ENCODE measurements around the gene SYT6. TPM values are rescaled to one million over a fixed set of nuclear protein-coding genes. Genes with fewer than 3 reads are reported as not detected.
"Not testable (repeated sequence)": the region's sequence is repeated elsewhere in the genome, so short reads cannot be mapped to it uniquely, and the experiment has no call there.

The SYT6 gene
- total and polyA plus RNA-seq, 7 donors: 0.03 to 0.81 (median 0.34) TPM

- Histone ChIP-seq H3K9me3 (peaks cover 5% of the 10 kb centered on the region), H3K27ac (no peak overlapping the region), H3K4me1 (peaks cover 8% of the 10 kb centered on the region), H3K36me3 (ENCODE audit: insufficient read depth in 1 of 2, low read depth in 1 of 2) (no peaks in the 10 kb centered on the region), H3K27me3 (ENCODE audit: insufficient read depth in 3 of 3, low read length in 2 of 3) (no peaks in the 10 kb centered on the region), H3K4me3 (no peak overlapping the region)
- DNase-seq (no peak), ATAC-seq (peak in 1 of 4 donors; percentile 44)
- TF ChIP-seq CTCF (IDR thresholded peaks at IDR 0.05): no peak
- intact Hi-C loops (cut with DNase I): loop anchor here in 1 of 2 donors (10.0 kb wide), 1 partner anchor 90 kb away; no protein-coding TSS in a partner anchor
- 91 to 96% (median 92%) methylated on average over 2 of the region's 2 CpGs for WGBS, 3 donors
Observed at GRCh38 chr1:114075105-114075504, 78.6 kb downstream of the SYT6 start.

GRCh38 chr1:114072246-114072645 lies 81.4 kb downstream of the SYT6 start:
- no peak for TF ChIP-seq CTCF (IDR thresholded peaks at IDR 0.05)
- H3K9me3 ChIP-seq: peaks cover 5% of the 10 kb centered on the region
- ATAC-seq: no peak
- DNase-seq: no peak
- no peak overlapping the region for H3K4me3 ChIP-seq
- intact Hi-C loops (cut with DNase I): loop anchor here in 1 of 2 donors (10.0 kb wide), 1 partner anchor 87 kb away; no protein-coding TSS in a partner anchor
- H3K27me3 ChIP-seq (ENCODE audit: insufficient read depth in 3 of 3, low read length in 2 of 3): no peaks in the 10 kb centered on the region
- H3K36me3 ChIP-seq (ENCODE audit: insufficient read depth in 1 of 2, low read depth in 1 of 2): no peaks in the 10 kb centered on the region
- H3K27ac ChIP-seq: no peak overlapping the region
- H3K4me1 ChIP-seq: peaks cover 3% of the 10 kb centered on the region

GRCh38 chr1:114069762-114070161 lies 83.9 kb downstream of the SYT6 start:
- H3K4me1 ChIP-seq; H3K36me3 ChIP-seq (ENCODE audit: insufficient read depth in 1 of 2, low read depth in 1 of 2); ATAC-seq; DNase-seq; H3K27me3 ChIP-seq (ENCODE audit: insufficient read depth in 3 of 3, low read length in 2 of 3); H3K9me3 ChIP-seq; H3K4me3 ChIP-seq; H3K27ac ChIP-seq: not testable (repeated sequence)
- intact Hi-C loops (cut with DNase I): loop anchor here in 1 of 2 donors (10.0 kb wide), 1 partner anchor 85 kb away; no protein-coding TSS in a partner anchor

GRCh38 chr1:114068684-114069083 lies 85.0 kb downstream of the SYT6 start:
- H3K4me3 ChIP-seq; ATAC-seq; H3K9me3 ChIP-seq; DNase-seq; H3K27me3 ChIP-seq (ENCODE audit: insufficient read depth in 3 of 3, low read length in 2 of 3); intact Hi-C loops (cut with DNase I); H3K27ac ChIP-seq; H3K4me1 ChIP-seq; H3K36me3 ChIP-seq (ENCODE audit: insufficient read depth in 1 of 2, low read depth in 1 of 2): not testable (repeated sequence)
- 96 to 100% (median 97%) methylated on average over 1 of the region's 1 CpG for WGBS, 3 donors

GRCh38 chr1:114065671-114066070 lies 88.0 kb downstream of the SYT6 start:
- H3K27ac ChIP-seq; H3K27me3 ChIP-seq (ENCODE audit: insufficient read depth in 3 of 3, low read length in 2 of 3); ATAC-seq; H3K9me3 ChIP-seq; intact Hi-C loops (cut with DNase I); H3K4me3 ChIP-seq; DNase-seq; H3K36me3 ChIP-seq (ENCODE audit: insufficient read depth in 1 of 2, low read depth in 1 of 2); H3K4me1 ChIP-seq: not testable (repeated sequence)
- 78 to 82% (median 79%) methylated on average over 3 of the region's 3 CpGs for WGBS, 3 donors

- TF ChIP-seq CTCF (IDR thresholded peaks at IDR 0.05): no peak
- Histone ChIP-seq H3K9me3 (no peaks in the 10 kb centered on the region), H3K4me1 (no peaks in the 10 kb centered on the region), H3K36me3 (ENCODE audit: insufficient read depth in 1 of 2, low read depth in 1 of 2) (no peaks in the 10 kb centered on the region), H3K4me3 (no peak overlapping the region), H3K27ac (no peak overlapping the region), H3K27me3 (ENCODE audit: insufficient read depth in 3 of 3, low read length in 2 of 3) (no peaks in the 10 kb centered on the region)
- intact Hi-C loops (cut with DNase I): no loop called here
- DNase-seq (no peak), ATAC-seq (no peak)
Observed at GRCh38 chr1:114063544-114063943, 90.1 kb downstream of the SYT6 start.
